Measurements from ENCODE around the gene CGNL1.

Gene CGNL1

DNA sequence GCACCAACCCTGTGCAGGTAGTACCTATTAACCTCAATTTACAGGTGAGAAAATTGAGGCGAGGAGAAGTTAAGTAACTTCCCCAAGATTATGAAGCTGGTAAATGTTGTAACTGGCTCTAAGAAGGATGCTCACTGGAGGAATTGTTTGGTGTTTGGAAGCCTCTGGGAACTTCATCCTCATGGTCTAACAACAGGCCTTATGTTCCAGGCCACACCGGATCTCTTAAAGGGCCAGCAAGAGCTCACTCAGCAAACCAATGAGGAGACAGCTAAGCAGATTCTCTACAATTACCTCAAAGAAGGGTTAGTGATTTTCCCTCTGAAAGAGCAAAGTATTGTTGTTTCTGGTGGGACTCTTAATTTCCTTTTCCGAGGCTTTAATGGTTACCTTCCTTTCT is 63.9 kb downstream of the CGNL1 start:
- no peak for DNase-seq (ENCODE audit: low spot score)
- in situ Hi-C loops (cut with MboI; ENCODE audit: low pct_unique_long_range_greater_than_20kb, low sequenced_read_pairs, unreplicated experiment), result no loop called here
- TF ChIP-seq, protein P1, sequence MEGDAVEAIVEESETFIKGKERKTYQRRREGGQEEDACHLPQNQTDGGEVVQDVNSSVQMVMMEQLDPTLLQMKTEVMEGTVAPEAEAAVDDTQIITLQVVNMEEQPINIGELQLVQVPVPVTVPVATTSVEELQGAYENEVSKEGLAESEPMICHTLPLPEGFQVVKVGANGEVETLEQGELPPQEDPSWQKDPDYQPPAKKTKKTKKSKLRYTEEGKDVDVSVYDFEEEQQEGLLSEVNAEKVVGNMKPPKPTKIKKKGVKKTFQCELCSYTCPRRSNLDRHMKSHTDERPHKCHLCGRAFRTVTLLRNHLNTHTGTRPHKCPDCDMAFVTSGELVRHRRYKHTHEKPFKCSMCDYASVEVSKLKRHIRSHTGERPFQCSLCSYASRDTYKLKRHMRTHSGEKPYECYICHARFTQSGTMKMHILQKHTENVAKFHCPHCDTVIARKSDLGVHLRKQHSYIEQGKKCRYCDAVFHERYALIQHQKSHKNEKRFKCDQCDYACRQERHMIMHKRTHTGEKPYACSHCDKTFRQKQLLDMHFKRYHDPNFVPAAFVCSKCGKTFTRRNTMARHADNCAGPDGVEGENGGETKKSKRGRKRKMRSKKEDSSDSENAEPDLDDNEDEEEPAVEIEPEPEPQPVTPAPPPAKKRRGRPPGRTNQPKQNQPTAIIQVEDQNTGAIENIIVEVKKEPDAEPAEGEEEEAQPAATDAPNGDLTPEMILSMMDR (IDR thresholded peaks at IDR 0.05; ENCODE audit: extremely low read depth, insufficient read depth, missing control alignments), result no peak

DNA sequence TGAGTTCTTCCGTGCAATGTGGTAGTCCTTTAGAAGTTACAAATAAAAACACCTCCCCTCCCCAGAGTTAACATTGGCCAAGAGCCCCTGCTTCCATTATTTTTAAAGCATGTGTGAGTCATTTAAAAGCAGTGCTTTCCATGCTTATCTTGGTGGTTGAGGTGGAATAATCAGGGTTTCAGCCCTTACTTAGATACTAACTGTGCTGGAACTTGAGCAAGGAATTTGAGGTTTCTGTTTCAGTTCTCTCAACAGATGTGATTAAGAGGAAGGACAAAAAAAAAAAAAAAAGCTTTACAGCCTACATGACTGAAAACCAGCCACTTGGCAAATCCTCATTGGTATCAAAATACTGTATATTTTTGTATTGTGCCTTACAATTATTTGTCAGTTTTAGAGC is 64.5 kb downstream of the CGNL1 start:
- no peak for DNase-seq (ENCODE audit: low spot score)
- in situ Hi-C loops (cut with MboI; ENCODE audit: low pct_unique_long_range_greater_than_20kb, low sequenced_read_pairs, unreplicated experiment), result no loop called here
- TF ChIP-seq, protein P1 (IDR thresholded peaks at IDR 0.05; ENCODE audit: extremely low read depth, insufficient read depth, missing control alignments), result no peak

DNA sequence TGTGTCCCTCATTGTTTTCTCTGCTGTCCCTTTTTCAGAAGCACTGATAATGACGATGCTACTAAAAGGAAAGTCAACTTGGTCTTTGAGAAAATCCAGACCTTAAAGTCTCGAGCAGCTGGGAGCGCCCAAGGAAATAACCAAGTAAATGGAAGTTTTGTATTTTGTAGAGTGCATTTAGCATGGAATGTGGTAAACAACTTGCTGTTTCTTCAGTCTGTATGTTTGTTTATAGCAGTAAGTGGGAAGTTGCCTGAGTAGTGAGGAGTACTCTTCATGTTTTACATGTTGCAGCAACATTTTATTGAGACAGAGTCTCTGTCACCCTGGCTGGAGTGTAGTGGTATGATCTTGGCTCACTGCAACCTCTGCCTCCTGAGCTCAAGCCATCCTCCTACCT is 66.0 kb downstream of the CGNL1 start:
- DNase-seq (ENCODE audit: low spot score), result no peak
- in situ Hi-C loops (cut with MboI; ENCODE audit: low pct_unique_long_range_greater_than_20kb, low sequenced_read_pairs, unreplicated experiment), result no loop called here
- TF ChIP-seq, protein P1 (IDR thresholded peaks at IDR 0.05; ENCODE audit: extremely low read depth, insufficient read depth, missing control alignments), result no peak

DNA sequence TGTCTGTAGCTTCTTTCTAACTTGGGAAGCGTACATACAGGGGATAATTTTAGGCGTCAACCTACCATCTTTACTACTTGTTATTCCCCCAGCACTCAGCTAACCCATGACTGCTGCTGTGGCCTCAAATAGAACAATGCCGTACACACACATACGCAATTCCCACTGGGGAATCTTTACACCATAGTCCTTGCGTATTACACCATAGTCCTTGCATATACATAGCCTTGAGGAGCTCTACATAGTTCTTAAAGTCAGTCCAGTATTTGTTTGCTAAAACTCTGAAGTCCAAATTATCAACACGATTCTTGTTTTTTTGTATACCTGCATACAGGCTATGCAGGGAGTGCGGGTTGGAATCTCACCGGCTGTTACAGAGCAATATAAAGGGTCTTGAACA is 67.2 kb downstream of the CGNL1 start:
- in situ Hi-C loops (cut with MboI; ENCODE audit: low pct_unique_long_range_greater_than_20kb, low sequenced_read_pairs, unreplicated experiment), result no loop called here
- DNase-seq (ENCODE audit: low spot score), result no peak

DNA sequence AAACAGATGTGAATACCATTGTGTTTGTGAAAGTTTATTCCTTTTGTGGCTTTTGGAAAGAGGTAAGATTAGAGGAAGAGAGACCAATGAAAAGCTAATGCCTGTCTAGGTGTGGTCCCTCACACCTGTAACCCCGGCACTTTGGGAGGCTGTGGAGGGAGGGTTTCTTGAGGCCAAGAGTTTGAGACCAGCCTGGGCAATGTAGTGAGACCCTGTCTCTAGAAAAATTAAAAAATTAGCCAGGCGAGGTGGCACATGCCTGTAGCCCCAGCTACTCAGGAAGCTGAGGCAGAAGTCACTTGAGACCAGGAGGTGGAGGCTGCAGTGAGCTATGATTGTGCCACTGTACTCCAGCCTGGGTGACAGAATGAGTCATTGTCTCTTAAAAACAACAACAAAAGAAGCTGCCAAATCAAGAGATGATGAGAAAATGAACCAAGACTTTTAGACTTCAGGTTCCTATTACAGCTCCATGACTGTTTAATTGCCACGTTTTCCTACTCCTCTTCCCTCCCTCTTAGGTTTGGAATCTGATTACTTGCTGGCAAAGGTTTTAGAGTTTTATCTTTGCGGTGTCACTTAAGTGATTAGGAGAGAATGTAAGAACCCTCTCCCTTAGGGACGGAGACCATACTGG is 68.7 kb downstream of the CGNL1 start:
- in situ Hi-C loops (cut with MboI; ENCODE audit: low pct_unique_long_range_greater_than_20kb, low sequenced_read_pairs, unreplicated experiment), result no loop called here
- no peak for DNase-seq (ENCODE audit: low spot score)

More for the DNA sequence above, 67.2 kb downstream of the CGNL1 start:
- TF ChIP-seq, protein P1 (IDR thresholded peaks at IDR 0.05; ENCODE audit: extremely low read depth, insufficient read depth, missing control alignments), result no peak

DNA sequence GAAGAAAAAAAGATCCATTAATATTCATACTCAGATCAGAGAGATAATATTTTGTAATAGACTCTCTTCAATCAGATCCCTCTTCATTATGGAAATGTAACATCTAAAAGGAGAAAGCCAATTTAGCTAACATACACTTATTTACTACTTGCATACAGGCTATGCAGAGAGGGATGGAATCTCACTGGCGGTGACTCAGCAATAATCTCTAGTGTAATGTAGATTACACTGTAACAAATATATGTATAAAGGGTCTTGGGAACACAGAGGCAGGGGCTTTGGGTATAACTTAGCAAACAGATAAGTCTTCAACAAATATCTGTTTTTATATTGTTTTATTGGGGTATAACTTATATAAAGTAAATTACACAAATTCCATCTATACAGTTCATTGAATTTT is 69.6 kb downstream of the CGNL1 start:
- DNase-seq (ENCODE audit: low spot score), result no peak
- TF ChIP-seq, protein P1 (IDR thresholded peaks at IDR 0.05; ENCODE audit: extremely low read depth, insufficient read depth, missing control alignments), result no peak
- in situ Hi-C loops (cut with MboI; ENCODE audit: low pct_unique_long_range_greater_than_20kb, low sequenced_read_pairs, unreplicated experiment), result no loop called here

More for the DNA sequence above, 68.7 kb downstream of the CGNL1 start:
- TF ChIP-seq, protein P1 (IDR thresholded peaks at IDR 0.05; ENCODE audit: extremely low read depth, insufficient read depth, missing control alignments), result no peak
